ENCODE results near the gene PHF12.
A peak's percentile ranks its signal among the peaks of the same experiment; 100 is the strongest.
"Not testable (repeated sequence)": the region's sequence is repeated elsewhere in the genome, so short reads cannot be mapped to it uniquely, and the experiment has no call there.

PHF12 gene

DNA sequence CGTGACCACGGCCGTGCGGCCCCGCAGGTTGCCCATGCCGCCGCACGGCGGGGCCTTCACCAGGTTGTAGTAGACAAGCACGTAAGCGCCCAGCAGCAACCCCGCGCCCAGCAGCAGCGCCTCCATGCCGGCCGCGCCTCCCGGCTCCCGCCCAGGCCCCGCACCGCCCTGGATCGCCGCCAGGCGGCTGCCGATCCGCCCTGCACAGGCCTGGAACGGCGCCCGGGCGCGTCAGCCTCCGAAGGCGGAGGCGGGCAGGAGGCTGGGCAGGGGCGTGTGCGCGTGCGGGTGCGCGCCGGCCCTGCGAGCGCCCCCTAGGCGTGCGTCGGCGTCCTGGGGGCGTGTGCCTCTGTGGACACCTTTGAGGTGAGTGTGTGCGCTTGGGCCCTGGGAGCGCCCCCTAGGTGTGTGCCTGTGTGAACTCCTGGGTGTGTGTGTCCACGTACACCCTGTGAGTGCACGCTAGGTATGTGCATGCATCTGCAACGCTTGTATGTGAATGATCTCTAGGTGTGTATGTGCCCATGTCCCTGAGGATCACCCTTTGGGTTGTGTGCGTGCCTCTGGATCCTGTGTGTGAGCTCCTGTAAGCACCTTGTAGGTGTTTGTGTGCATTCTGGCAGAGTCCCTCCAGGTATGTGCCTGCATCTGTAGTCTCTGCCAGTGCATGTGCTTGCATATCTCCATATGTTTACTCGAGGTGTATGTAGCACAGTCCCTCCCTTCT is 48.3 kb downstream of the PHF12 start, which contains the start of gene DHRS13:
Gene DHRS13 (minus strand): TSS at position 261 of the 727 bp plus-strand sequence. CDS start 135 bp downstream, at position 126.
- DNase-seq (ENCODE audit: insufficient read length, low spot score) (peak; percentile 94), FAIRE-seq (no peak)

DNA sequence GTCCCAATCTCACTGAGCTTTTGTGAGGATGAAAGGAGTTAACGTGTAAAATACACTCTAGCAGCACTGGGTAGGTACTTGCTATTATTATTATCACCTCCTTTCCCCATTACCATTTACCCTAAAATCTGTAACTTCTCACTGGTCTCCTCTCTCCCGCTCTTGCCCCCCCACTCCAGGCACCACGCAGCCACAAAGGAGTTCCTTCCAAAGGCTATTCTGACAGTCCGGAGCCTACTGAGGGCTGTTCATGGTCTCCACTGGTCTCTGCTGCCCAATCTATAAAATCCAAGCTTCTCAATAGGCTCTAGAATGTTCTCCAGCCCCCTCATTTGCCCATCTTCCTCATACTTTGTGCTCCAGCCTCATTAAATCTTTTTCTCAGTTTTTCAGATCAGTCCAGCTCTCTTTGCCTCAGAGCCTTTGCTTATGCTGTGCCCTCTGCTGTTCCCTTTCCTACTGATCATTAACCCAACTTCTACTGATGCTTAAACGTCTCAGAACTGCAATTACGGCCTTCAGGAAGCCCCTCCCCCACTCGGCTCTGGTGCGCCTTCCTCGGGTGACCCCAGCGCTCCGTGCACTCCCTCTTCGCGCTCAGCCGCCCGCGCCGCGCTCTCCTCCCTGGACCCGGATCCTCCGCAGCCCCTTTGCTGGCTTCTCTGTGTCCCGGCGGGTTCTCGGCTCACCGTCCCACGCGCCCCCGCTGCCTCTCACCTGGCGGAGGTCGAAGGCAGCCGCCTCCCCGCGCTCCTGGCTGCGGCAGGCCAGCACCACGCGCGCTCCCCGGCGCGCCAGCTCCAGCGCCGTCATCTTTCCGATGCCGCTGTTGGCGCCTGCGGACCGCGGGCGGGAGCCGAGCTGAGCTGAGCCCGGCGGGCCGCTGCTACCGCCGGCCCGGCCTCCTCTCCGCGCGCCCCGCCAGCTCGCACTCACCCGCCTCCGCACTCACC is 49.2 kb downstream of the PHF12 start:
- DNase-seq (ENCODE audit: insufficient read length, low spot score), result no peak
- FAIRE-seq, result no peak
- no peak for TF ChIP-seq POLR2A (IDR thresholded peaks at IDR 0.05; ENCODE audit: low read depth, low read length)

More for the DNA sequence above, 48.3 kb downstream of the PHF12 start, which contains the start of gene DHRS13:
- peak; percentile 50; the same call in 1 of the 2 replicates for TF ChIP-seq POLR2A (IDR thresholded peaks at IDR 0.05; ENCODE audit: low read depth, low read length)

DNA sequence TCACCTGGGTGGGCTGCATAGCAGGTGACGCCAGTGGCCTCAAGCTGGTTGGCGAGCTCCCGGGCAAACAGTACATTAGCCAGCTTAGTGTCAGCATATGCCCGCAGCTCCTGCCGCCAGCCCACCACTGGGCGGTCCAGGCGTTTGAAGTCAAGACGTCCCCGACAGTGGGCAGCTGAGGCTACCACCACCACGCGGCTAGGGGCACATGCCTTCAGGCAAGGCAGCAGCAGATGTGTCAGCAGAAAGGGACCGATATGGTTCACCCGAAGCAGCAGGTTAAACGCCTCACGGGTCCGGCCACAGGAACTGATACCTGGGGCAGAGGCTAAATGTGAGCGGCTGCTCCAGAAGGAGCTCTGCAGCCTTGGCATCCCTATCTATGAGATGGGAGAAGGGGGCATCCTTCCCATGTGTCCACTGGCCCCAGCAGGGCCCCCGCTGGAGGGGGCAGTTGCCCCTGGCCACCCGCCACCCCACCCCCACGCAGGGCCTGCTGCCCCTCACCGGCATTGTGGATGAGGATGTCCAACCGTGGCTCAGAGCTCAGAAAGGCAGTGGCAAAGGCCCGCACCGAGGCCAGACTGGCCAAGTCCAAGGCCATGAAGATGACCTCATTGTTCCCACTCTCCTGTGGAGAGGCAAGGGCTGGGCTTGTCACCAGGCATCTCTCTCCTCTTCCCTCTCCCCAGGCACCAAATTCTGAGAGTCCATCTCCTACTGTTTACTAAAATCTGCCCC is 50.2 kb downstream of the PHF12 start:
- FAIRE-seq (no peak), DNase-seq (ENCODE audit: insufficient read length, low spot score) (no peak)
- TF ChIP-seq POLR2A (IDR thresholded peaks at IDR 0.05; ENCODE audit: low read depth, low read length), result no peak

DNA sequence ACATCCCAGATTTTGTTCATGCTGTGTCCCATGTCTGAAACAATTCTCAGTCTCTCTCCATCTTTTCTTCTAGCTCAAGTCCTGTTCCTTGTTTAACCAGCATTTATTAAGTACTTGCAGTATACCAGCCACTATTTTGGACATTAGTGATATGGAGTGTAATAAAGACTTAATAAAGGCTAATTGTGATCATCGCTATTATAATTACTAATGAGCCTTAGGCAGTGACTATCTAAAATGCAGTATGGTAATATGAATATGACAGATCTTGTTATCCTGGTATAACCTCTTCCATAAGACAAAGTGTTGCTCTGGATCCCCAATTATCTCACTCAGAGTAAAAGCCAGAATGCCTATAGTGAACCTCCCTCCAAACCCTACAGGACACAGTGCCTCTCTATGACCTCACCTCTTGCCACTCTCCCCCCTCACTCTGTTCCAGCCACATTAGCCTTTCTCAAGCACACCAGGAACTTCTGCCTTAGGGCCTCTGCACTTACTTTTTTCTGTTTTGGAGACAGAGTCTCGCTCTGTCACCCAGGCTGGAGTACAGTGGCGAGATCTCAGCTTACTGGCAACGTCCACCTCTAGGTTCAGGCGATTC is 52.0 kb downstream of the PHF12 start:
- DNase-seq (ENCODE audit: insufficient read length, low spot score) (no peak), FAIRE-seq (no peak)
- TF ChIP-seq POLR2A (IDR thresholded peaks at IDR 0.05; ENCODE audit: low read depth, low read length), result no peak

DNA sequence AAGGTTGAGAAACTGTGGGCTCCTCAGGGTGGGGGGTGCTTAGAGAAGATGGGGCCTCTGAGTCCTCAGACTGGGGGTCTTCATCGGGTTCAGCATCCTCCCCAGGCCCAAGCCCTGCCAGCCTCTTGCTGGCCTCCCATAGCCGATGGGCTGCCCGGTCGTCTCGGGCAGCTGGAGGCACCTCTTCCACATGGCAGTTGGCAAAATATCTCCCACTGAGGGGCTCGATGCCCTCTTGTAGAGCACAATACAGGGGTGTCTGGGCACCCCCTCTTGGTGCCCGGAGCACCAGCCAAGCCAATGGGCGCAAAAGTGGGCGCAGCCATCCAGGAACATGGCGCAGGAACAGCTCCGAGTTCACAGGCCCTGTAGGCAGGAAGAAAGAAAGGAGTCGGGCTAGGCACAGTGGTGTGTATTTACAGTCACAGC is 52.8 kb downstream of the PHF12 start:
- no peak for DNase-seq (ENCODE audit: insufficient read length, low spot score)
- no peak for TF ChIP-seq POLR2A (IDR thresholded peaks at IDR 0.05; ENCODE audit: low read depth, low read length)
- no peak for FAIRE-seq

DNA sequence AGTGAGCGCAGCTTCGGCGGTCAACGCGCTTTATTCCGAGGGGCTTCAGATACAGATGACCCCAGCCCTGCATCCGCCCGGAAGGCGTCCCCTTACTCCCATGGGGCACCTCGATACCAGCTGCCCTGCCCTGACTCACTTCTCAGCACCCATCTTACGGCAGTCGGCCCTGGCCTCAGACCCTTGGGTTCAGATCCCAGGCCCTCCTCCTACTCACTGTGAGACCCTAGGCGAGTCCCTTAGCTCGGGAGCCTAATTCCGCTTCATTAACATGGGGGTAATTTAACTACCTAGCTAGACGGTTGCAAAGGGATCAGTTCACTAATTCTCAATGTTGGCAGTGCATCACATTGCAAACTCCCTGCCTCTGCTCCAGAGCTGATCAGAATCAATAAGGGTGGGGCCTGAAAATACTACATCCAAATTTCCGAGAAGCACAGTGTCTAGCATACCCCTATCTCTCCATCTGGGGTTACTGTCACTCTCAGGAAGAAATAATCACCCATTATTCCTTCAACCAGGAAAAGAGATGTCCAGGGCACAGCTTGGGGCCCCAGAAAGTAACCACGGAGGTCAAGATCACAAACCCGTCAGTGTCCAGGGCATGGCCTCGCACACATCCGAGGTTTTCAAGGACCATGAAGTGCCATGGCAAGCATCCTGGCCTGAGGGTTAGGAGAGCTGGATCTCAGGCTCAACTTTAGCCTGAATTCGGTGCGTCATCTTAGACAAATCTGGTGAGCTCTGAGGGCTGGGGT is 53.4 kb downstream of the PHF12 start:
- DNase-seq (ENCODE audit: insufficient read length, low spot score), result no peak
- no peak for FAIRE-seq
- TF ChIP-seq POLR2A (IDR thresholded peaks at IDR 0.05; ENCODE audit: low read depth, low read length), result no peak

DNA sequence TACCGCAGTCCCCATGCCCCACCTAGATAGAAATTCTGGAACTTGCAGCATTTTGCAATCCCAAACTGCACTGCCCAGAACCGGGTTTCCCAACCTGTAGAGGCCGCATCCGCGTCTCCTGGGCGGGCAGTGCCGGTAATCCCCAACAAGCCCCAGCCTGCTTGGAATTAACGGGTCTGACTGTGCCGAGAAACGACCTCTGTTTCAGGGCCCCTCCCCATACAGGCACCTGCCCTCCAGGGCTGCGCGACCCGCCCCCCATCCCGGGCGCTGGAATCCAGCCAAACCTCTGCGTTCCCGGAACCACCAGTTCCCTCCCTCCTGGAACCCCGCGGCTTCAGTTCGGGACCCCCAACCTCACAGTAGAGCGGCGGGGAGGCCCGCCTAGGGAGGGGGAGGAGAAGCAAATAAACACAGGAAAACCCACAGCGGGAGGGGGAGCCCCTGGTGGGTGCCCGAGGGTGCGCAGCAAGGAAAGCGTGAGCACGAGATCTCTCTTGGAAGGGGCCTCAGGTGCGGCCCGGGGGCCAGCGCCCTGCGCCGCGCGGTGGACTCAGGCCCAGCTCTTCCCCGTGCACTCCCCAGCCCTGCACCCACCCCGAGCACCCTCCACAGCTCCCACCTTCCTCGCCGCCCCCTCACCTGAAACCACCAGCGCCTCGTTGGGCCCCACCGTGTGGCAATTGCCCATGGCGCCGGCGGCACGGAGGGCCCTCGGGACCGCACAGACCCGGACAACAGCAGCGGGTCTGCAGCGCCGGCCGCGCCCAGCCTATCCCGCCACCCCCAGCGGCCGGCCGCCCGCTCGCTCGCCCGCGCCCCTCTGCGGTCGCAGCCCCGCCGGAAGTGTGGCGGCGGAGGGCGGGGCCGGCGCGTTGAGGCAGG is 54.2 kb downstream of the PHF12 start, which contains the start of gene FLOT2:
Gene FLOT2 (minus strand): TSS at position 850 of the 885 bp plus-strand sequence. CDS start 159 bp downstream, at position 691.
- no peak for FAIRE-seq
- TF ChIP-seq POLR2A (IDR thresholded peaks at IDR 0.05; ENCODE audit: low read depth, low read length), result peak; percentile 70
- DNase-seq (ENCODE audit: insufficient read length, low spot score), result peak; percentile 60

DNA sequence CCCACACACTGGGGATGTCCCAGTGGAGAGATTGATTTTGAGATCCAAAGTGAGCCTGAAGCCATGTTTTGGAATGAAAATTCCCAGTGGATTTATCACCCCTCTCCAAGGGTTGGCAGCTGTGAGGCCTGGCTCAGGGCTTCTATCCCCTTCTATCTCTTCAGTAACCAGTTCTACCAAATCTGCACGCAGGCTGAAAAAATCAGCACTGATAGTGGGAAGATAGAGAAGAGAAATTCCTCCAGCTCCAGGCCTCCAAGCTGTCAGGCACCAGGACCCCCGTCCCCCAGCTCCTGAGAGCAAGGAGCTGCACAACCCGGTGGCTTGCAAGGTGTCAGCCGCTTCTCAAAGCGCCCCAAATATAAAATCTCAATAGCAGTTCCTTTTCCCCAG is 54.8 kb downstream of the PHF12 start:
- FAIRE-seq, result no peak
- no peak for TF ChIP-seq POLR2A (IDR thresholded peaks at IDR 0.05; ENCODE audit: low read depth, low read length)
- DNase-seq (ENCODE audit: insufficient read length, low spot score), result no peak

DNA sequence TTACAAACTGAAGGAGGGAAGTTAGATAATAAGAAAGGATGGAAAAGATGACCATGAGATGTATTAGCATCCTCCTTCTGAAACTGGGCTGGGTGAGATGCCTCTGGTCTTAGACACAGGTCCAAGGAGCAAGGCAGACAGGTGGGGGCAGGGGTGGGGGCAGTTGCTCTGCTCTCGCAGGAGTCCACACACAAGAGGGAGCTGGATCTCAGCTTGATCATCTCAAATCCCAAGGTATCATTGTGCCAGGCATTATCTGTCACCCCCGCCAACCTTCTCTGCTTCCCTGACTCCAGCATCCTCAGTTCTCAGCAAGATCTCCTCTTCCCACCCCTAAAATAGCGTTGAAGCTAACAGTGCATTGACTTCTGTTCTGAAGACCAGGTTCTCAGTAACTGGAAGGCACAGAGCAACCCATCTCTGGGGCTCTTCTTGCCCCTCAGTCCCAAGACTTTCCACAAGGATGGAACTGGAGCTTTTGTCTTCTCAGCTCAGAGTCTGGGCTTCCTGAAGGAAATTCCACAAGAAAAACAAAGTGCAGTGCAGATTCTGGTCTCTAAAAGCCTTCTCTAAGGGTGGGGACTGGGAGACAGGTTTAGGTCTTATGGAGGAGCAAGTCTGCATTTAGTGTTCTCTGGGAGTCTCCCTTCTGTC is 55.4 kb downstream of the PHF12 start:
- no peak for TF ChIP-seq POLR2A (IDR thresholded peaks at IDR 0.05; ENCODE audit: low read depth, low read length)
- no peak for DNase-seq (ENCODE audit: insufficient read length, low spot score)
- FAIRE-seq, result no peak

DNA sequence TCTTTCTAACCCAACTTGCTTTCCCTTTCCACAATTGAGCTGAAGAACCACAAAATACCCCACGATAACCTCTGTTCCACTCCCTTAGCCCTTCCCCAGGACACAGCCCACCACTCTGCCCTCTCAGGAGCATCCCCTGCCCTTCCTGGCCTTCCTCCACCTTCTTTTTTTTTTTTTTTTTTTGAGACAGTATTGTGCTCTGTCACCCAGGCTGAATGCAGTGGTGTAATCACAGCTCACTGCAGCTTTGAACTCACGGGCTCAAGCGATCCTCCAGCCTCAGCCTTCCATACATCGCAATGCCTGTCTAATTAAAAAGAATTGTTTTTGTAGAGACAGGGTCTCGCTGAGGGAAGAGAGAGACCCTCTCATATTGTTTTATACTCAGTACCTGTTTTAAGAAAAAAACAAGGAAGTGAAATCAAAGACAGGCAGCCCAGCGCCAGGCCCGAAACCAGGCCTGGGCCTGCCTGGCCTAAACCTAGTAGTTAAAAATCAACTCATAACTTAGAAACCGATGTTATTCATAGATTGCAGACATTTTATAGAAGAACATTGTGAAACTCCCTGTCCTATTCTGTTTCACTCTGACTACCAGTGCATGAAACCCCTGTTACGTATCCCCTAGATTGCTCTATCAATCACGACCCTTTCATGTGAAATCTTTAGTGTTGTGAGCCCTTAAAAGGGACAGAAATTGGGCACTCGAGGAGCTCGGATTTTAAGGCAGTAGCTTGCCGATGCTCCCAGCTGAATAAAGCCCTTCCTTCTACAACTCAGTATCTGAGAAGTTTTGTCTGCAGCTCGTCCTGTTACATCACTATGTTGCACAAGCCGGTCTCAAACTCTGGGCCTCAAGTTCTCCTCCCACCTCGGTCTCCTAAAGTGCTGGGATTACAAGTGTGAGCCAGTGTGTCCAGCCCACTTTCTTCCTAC is 57.8 kb downstream of the PHF12 start:
- FAIRE-seq, result not testable (repeated sequence)

More for the DNA sequence above, 57.8 kb downstream of the PHF12 start:
- not testable (repeated sequence) for DNase-seq (ENCODE audit: insufficient read length, low spot score)

All from H54 (cell line).